CD4-positive, alpha-beta T cell treated with Interleukin-6 for 4 hours (primary cell): Measurements from ENCODE around the gene SYT9.

Source experiments
- DNase-seq: peaks from one replicate; pipeline ENCODE4 v3.0.0-alpha.2; 2020; ENCODE audit warnings: mixed read lengths

Gene SYT9, protein sequence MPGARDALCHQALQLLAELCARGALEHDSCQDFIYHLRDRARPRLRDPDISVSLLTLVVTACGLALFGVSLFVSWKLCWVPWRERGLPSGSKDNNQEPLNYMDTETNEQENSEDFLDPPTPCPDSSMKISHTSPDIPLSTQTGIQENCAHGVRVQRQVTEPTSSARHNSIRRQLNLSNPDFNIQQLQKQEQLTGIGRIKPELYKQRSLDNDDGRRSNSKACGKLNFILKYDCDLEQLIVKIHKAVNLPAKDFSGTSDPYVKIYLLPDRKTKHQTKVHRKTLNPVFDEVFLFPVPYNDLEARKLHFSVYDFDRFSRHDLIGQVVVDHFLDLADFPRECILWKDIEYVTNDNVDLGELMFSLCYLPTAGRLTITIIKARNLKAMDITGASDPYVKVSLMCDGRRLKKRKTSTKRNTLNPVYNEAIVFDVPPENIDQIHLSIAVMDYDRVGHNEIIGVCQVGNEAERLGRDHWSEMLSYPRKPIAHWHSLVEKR

GRCh38 chr11:7251836-7252682, at the start of gene SYT9:
Gene SYT9, plus strand, starts transcription at chr11:7251904. Its CDS starts 283 bp downstream, at chr11:7252187.
- DNase-seq: no peak

DNA sequence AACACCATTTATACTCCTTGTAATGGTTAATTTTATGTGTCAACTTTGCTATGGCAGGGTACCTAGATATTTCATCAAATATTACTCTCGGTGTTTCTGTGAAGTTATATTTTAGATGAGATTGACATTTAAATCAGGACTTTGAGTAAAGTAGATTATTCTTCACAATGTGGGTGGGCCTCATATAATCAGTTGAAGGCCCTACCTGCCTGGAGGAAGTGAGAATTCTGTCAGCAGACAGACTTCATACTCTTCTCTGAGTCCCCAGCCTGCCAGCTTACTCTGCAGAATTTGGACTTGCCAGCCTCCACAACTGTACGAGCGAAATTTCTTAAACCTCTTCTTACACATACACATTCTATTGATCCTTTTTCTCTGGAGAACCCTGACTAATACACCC, 49.3 kb upstream of the SYT9 start:
- no peak for DNase-seq

GRCh38 chr11:7204778-7205177, 46.9 kb upstream of the SYT9 start:
- DNase-seq: no peak

GRCh38 chr11:7208391-7208790, 43.3 kb upstream of the SYT9 start:
- DNase-seq: no peak

DNA sequence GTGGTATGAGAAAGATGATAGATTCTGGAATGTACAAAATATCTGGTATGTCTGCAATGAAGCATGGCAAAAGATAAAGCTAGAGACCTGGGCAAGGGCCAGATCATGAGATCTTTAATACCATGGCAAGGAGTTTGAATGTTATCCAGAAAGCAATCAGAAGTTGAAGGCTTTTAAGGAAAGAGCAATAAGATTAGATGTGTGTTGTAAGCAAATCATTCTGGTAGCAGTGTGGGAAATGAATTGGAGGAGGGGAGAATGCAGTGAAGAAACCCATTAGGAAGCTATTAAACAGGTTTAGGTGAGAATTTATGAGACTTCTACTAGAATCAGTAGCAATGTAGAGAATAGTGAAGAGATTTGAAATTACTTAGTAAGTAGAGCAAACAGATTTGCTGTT, 32.2 kb upstream of the SYT9 start:
- no peak for DNase-seq

DNA sequence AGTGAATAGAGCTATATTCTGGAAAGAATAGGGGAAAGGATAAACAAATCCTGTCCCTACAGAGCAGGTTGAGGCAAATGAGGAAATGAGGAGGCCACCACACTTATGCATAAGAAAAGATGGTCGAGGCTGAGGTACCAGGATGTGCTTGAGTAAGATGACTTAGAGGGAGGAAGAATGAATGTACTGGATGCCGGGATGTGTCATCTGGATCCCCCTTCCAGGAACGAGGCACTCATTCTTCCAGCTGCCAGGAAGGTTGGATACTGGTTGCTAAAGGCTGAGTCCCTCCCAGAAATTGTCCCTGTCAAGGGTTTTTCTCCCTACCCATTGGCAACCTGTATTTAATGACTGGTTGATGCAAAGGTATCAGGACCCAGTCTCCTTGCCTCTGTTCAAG, 31.1 kb upstream of the SYT9 start:
- DNase-seq: no peak

DNA sequence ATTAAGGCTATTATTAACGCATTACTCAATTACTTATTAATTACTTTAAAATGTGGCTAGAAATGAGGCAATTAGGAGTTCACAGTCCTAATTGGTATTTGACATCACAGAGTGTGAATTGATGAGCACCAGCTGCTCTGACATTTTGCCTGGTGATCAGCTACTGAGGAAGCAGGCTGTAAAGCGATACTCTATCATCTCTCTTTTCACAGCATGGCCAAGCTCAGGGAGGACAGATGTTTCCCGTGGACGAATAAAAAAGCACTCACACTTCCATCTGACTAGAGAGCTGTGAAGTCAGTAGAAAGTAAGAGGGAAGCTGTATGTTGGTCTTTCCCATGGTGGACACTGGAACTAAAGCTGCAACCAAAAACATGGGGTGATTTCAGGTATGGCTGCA, 29.1 kb upstream of the SYT9 start:
- DNase-seq: no peak

DNA sequence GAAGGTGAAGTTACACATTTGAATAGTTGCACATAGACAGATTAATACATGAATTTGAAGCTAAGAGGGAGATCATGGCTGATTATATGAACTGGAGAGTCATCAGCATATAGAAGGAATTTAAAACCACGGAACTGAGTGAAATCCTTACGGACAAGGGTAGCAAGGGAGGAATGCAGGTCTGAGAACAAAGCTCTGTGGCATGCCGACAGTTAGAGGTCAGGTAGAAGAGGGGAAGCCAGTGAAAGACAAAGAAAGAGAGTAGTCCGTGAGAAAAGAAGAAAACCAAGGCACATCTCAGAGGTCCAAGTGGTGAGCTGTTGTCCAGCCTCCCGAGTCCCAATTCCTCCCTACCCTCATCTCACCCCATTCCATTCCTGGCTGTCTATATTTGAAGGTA, 11.8 kb upstream of the SYT9 start:
- no peak for DNase-seq

GRCh38 chr11:7245341-7245740, 6.4 kb upstream of the SYT9 start:
- no peak for DNase-seq

DNA sequence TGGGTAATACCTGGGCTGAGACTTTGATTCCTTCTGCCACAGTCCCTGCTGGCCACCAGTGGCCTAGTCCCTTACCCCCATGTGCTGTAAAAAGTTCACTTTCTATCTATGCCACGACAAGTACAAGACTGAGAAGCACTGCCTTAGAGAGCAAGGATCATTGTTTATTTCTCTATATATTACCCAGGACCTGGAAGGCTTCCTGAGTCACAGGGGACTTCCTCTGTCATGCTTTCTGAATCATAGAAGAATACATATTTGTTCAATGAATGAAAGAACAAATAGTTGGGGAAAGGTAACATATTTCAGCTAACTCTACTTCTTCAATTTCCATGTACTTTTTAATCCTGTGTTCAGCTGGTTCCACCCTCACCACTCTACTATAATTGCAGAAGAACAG, 5.5 kb upstream of the SYT9 start:
- no peak for DNase-seq

DNA sequence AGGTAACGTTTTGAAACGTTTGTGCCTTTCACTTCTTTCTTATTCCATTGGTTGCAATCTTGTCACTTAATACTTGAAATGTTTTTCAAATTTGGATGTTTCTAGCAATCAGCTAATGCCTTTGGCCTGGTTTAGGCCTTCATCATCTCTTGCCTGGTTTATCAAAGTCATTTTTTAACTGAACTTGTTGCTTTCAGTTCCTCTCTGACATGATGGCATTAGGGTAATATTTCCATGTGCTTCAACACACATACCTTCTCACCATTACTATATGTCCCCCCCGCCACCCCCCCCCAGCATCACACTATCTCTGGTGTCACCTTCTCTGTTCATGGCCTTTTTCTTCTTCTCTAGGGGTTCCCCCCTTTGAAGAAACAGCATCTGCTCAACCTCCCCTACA, 1.5 kb upstream of the SYT9 start:
- no peak for DNase-seq

DNA sequence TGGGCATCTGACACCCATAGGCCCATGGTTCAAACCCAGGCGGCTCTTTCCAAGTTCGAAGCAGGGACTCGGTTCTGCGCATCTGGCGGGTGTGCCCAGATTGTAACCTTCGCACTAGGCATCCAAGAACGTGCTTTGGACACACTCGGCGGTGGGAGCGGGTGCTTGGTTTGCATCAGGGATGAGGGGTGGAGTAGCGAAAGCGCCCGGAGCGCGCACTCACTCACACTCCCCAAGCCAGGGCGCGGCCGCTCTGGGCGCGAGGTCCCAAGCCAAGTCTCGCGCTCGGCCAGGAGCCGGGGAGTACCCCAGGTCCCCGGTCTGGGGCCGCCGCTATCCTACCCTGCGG, 243 bp upstream of the SYT9 start:
- no peak for DNase-seq

DNA sequence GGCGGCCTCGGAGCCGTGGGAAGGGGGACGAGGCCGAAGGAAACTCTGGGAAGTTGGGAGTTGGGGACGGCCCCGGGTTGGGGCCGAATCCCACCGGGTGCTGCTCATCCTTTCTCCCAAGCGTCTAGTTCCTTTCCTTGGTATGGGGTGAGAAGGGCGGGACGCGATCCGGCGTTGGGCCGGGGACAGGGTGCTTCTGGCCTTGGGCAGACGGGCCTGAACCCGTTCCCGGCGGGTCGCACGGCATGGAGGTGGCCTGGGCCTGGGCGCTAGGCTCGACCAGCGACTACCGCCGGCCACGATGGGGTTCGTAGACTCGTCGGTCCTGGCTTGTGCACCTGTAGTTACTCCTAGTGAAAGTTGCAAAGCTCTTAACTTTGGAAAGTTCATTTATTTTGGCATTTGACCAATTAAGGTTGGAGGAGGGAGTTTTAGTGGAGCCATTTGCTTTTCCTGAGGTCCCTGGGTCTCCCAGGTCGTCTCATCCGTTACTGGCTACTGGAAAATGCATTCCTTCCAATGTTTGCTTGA, 1.0 kb downstream of the SYT9 start:
- no peak for DNase-seq

DNA sequence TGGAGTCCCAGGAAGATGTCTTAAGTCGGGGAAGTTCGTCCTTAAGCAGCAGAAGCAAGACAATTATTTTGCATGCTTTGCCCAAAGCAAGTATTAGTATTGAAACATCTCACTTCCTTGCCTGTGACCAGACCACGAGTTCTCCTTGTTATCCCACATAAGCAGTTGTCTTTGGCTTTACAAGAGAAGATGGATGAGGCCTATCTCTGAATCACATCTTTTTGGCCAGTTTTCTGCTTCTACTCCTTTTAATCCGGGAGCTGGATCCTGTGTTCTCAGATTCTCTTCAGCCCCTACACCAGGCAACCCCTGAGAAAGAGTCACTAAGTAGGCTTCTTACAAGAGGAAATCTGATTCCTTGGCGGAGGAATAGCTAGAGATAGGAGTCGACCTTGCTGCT, 2.1 kb downstream of the SYT9 start:
- no peak for DNase-seq

DNA sequence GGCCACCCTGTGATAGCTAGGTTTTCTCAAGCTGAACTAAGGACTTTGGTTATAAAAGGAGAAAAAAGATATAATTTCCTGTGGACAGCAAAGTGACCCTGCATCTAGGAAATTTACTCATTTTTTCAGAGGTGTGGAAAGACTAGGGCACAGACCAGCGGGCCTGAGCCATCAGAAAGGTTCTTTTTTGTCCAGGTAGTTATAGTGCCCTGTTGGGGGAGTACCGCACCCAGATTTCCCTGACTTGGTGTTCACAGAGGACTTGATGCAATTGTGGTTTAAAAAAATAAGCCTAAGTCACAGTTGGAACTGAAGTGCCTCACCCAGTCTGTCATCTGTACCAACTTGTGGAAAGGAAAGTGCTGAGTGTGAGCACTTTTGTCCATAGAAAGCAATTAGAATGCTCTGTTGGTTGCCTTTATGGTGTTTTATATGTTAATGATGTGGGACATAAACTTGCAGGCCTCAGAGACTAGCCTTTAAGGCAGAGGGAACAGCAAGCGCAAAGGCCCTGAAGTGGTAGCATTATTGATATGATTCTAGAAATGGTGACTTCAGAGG, 3.1 kb downstream of the SYT9 start:
- no peak for DNase-seq

GRCh38 chr11:7256943-7257342, 5.2 kb downstream of the SYT9 start:
- DNase-seq: no peak

- DNase-seq: no peak
These were observed 6.0 kb downstream of the SYT9 start for GRCh38 chr11:7257724-7258123.

DNA sequence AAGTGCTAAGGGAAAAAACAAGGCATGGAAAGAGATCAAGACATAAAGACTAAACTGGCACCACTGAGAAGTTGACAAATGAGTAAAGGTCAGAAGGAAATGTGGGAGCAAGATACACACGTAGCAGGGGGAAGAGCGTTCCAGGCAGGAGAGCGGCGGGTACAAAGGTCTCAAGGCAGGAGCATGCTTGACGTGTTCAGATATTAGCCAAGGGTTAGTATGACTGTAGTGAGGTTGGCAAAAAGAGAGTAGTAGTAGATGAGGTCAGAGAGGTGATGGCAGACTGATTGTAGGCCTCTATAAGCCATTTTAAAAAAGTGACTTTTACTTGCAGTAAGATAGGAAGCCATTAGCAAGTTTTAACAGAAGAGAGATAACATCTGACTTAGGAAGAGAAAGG, 9.9 kb downstream of the SYT9 start:
- DNase-seq: no peak

DNA sequence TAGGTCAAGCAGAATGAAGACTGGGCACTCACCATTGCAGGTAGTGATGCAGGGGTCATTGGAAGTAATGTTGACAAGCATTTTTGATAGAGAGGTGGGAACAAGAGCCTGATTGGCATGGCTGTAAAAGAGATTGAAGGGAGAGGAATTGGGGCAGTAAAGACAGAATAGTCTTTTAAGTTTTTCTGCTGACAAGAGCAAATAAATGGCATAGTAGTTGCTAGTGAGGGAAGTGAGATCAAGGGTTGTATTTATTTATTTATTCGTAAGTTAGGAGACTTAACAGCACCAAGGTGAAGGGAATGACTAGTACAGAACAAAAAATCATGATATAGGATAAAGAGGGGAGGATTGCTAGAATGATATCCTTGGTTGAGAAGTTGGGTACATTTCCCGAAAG, 11.0 kb downstream of the SYT9 start:
- DNase-seq: no peak

GRCh38 chr11:7263842-7264241, 12.1 kb downstream of the SYT9 start:
- no peak for DNase-seq

- DNase-seq: no peak
These were observed 17.1 kb downstream of the SYT9 start for GRCh38 chr11:7268758-7269157.

GRCh38 chr11:7270233-7270865, 18.6 kb downstream of the SYT9 start:
- DNase-seq: no peak

- no peak for DNase-seq
These were observed 20.7 kb downstream of the SYT9 start for GRCh38 chr11:7272373-7272772.
